Panc1 (cell line): Measurements from ENCODE around the gene GLIS2.

Experiments
- CTCF ChIP-seq: fragments of 450-650 bp; IDR thresholded peaks from 2 replicates; pipeline ENCODE4 v1.5.1; 2017; ENCODE audit warnings: mild to moderate bottlenecking
- POLR2AphosphoS5 ChIP-seq: IDR thresholded peaks from 2 replicates; pipeline ENCODE4 v1.6.1; 2012; ENCODE audit warnings: mild to moderate bottlenecking, low read depth, low read length, moderate library complexity

- no peak for TF ChIP-seq CTCF
- no peak for TF ChIP-seq POLR2AphosphoS5
Observed at GRCh38 chr16:4298761-4299522, 16.9 kb upstream of the GLIS2 start.
